ENCODE measurements around the gene TNS3. TPM values are rescaled to one million over a fixed set of nuclear protein-coding genes. Genes with fewer than 3 reads are reported as not detected.

TNS3 gene
- total and polyA plus RNA-seq, 9 of the 15 experiments (the other 6 are each of a cell fraction or from before 2014, with no cell fraction given), result 0.20 TPM; not detected in 8

DNA sequence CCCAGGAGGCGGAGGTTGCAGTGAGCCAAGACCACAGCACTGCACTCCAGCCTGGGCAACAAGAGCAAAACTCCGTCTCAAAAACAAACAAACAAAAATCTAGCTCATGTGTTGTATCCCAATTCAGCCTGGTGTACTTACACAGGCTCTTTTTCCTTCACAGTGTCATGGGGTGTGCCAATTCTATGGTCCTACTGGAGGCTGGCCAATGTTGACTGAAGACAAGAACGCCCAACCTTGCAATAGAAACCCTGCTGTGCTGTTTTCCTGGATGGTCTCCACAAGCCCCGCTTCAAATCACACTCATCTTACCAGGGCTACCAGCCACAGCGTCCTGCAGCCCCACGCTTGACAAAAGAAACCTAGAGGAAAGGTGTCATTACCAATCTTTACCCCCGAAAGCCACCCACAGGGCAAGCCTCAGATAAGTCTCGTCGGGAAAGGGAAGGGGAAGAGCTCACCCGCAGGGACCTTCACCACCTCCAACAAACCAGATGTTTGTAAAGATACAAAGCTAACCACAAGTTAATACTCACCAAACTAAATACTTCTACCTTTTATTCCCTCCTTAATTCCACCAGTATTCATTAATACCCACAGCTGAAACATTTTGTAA lies 64.8 kb downstream of the TNS3 start (continued):
- TF ChIP-seq, protein P1, sequence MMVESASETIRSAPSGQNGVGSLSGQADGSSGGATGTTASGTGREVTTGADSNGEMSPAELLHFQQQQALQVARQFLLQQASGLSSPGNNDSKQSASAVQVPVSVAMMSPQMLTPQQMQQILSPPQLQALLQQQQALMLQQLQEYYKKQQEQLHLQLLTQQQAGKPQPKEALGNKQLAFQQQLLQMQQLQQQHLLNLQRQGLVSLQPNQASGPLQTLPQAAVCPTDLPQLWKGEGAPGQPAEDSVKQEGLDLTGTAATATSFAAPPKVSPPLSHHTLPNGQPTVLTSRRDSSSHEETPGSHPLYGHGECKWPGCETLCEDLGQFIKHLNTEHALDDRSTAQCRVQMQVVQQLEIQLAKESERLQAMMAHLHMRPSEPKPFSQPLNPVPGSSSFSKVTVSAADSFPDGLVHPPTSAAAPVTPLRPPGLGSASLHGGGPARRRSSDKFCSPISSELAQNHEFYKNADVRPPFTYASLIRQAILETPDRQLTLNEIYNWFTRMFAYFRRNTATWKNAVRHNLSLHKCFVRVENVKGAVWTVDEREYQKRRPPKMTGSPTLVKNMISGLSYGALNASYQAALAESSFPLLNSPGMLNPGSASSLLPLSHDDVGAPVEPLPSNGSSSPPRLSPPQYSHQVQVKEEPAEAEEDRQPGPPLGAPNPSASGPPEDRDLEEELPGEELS (CRISPR knock-in tag; IDR thresholded peaks at IDR 0.05; ENCODE audit: borderline replicate concordance), result no peak
- TF ChIP-seq ELF2 (CRISPR knock-in tag; IDR thresholded peaks at IDR 0.05), result no peak
- TF ChIP-seq XRCC4 (IDR thresholded peaks at IDR 0.05; ENCODE audit: extremely low read depth, insufficient read depth, insufficient read length), result no peak
- no peak for TF ChIP-seq GATA2 (CRISPR knock-in tag; IDR thresholded peaks at IDR 0.05)
- TF ChIP-seq RBM34 (IDR thresholded peaks at IDR 0.05; ENCODE audit: borderline replicate concordance, insufficient read depth, low read length), result no peak
- TF ChIP-seq SMARCA4 (IDR thresholded peaks at IDR 0.05), result no peak
- TF ChIP-seq, protein P2, sequence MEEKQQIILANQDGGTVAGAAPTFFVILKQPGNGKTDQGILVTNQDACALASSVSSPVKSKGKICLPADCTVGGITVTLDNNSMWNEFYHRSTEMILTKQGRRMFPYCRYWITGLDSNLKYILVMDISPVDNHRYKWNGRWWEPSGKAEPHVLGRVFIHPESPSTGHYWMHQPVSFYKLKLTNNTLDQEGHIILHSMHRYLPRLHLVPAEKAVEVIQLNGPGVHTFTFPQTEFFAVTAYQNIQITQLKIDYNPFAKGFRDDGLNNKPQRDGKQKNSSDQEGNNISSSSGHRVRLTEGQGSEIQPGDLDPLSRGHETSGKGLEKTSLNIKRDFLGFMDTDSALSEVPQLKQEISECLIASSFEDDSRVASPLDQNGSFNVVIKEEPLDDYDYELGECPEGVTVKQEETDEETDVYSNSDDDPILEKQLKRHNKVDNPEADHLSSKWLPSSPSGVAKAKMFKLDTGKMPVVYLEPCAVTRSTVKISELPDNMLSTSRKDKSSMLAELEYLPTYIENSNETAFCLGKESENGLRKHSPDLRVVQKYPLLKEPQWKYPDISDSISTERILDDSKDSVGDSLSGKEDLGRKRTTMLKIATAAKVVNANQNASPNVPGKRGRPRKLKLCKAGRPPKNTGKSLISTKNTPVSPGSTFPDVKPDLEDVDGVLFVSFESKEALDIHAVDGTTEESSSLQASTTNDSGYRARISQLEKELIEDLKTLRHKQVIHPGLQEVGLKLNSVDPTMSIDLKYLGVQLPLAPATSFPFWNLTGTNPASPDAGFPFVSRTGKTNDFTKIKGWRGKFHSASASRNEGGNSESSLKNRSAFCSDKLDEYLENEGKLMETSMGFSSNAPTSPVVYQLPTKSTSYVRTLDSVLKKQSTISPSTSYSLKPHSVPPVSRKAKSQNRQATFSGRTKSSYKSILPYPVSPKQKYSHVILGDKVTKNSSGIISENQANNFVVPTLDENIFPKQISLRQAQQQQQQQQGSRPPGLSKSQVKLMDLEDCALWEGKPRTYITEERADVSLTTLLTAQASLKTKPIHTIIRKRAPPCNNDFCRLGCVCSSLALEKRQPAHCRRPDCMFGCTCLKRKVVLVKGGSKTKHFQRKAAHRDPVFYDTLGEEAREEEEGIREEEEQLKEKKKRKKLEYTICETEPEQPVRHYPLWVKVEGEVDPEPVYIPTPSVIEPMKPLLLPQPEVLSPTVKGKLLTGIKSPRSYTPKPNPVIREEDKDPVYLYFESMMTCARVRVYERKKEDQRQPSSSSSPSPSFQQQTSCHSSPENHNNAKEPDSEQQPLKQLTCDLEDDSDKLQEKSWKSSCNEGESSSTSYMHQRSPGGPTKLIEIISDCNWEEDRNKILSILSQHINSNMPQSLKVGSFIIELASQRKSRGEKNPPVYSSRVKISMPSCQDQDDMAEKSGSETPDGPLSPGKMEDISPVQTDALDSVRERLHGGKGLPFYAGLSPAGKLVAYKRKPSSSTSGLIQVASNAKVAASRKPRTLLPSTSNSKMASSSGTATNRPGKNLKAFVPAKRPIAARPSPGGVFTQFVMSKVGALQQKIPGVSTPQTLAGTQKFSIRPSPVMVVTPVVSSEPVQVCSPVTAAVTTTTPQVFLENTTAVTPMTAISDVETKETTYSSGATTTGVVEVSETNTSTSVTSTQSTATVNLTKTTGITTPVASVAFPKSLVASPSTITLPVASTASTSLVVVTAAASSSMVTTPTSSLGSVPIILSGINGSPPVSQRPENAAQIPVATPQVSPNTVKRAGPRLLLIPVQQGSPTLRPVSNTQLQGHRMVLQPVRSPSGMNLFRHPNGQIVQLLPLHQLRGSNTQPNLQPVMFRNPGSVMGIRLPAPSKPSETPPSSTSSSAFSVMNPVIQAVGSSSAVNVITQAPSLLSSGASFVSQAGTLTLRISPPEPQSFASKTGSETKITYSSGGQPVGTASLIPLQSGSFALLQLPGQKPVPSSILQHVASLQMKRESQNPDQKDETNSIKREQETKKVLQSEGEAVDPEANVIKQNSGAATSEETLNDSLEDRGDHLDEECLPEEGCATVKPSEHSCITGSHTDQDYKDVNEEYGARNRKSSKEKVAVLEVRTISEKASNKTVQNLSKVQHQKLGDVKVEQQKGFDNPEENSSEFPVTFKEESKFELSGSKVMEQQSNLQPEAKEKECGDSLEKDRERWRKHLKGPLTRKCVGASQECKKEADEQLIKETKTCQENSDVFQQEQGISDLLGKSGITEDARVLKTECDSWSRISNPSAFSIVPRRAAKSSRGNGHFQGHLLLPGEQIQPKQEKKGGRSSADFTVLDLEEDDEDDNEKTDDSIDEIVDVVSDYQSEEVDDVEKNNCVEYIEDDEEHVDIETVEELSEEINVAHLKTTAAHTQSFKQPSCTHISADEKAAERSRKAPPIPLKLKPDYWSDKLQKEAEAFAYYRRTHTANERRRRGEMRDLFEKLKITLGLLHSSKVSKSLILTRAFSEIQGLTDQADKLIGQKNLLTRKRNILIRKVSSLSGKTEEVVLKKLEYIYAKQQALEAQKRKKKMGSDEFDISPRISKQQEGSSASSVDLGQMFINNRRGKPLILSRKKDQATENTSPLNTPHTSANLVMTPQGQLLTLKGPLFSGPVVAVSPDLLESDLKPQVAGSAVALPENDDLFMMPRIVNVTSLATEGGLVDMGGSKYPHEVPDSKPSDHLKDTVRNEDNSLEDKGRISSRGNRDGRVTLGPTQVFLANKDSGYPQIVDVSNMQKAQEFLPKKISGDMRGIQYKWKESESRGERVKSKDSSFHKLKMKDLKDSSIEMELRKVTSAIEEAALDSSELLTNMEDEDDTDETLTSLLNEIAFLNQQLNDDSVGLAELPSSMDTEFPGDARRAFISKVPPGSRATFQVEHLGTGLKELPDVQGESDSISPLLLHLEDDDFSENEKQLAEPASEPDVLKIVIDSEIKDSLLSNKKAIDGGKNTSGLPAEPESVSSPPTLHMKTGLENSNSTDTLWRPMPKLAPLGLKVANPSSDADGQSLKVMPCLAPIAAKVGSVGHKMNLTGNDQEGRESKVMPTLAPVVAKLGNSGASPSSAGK (IDR thresholded peaks at IDR 0.05), result no peak
- TF ChIP-seq ZNF785 (CRISPR knock-in tag; IDR thresholded peaks at IDR 0.05), result no peak
- no peak for TF ChIP-seq RCOR1 (IDR thresholded peaks at IDR 0.05; ENCODE audit: borderline replicate concordance in 1 of 2, low read depth in 2 of 2, low read length in 2 of 2)
- no peak for TF ChIP-seq FOXJ2 (tag; IDR thresholded peaks at IDR 0.05)
- TF ChIP-seq ZNF830 (CRISPR knock-in tag; IDR thresholded peaks at IDR 0.05), result no peak
